ENCODE results near the gene MEAK7. TPM values are rescaled to one million over a fixed set of nuclear protein-coding genes. Genes with fewer than 3 reads are reported as not detected.

MEAK7 gene
- total RNA-seq, 1 donor from 2014 or later: 10.6 TPM

DNA sequence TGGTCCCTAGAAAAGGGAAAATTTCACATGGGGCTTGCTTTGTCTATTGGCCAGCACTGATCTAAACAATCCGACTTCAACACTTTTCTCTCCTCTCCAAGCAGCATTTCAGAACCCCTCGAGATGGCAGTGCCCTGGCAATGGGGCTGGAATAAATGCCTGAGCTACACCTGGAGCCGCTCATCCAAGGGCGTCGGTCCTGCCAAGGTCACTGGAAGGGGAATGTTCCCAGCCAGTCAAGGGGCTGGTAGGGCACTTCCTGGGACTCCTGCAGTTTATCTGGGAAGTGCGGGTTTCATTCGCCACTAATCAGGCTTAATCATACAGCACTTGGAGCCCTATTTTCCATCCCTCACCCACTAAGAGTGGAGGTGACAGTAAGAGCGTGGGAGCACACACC lies 17.1 kb downstream of the MEAK7 start:
- intact Hi-C loops (cut with micrococcal nuclease): no loop called here
- Mint-ChIP-seq H3K27me3 (ENCODE audit: insufficient read depth) (no peaks in the 10 kb centered on the region), H3K4me1 (ENCODE audit: low read depth) (no peaks in the 10 kb centered on the region), H3K27ac (no peak overlapping the region), H3K9me3 (no peaks in the 10 kb centered on the region), H3K4me3 (no peak overlapping the region), H3K36me3 (ENCODE audit: low read depth) (peaks cover 25% of the 10 kb centered on the region)
- no peak for DNase-seq (ENCODE audit: low spot score)

DNA sequence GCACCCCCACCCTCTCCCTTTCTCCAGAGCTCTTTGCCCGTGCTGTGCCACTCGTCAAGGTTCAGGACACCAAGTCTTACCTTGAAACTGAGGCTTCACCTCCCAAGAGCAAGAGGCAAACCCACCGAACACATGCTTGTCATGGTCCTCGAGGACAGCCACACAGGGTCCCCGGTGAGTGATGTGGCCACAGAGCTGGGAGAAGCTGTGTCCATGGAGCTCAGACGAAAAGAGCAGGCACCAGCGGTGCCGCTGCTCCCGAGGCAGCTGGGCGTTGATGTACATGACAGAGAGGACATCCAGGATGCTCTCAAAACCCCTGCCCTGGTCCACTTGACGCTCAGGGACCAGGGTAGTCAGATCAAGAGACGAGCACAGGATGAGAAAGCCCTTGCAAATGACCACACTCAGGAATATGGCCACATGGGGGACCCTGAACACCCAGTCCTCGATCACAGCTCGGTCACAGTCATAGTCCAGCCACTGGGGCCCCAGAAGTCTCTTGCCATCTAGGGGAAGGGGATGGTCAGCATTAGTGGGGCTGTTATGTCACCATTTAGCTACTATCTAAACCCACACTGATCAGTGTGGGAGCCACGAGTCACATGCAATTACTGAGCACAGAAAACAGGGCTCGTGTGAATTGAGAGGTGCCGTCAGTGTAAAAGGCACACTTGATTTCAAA lies 17.8 kb downstream of the MEAK7 start:
- DNase-seq (ENCODE audit: low spot score): no peak
- peaks cover 25% of the 10 kb centered on the region for H3K36me3 Mint-ChIP-seq (ENCODE audit: low read depth)
- no peaks in the 10 kb centered on the region for H3K27me3 Mint-ChIP-seq (ENCODE audit: insufficient read depth)
- intact Hi-C loops (cut with micrococcal nuclease): no loop called here
- H3K4me3 Mint-ChIP-seq: no peak overlapping the region
- no peaks in the 10 kb centered on the region for H3K4me1 Mint-ChIP-seq (ENCODE audit: low read depth)
- no peak overlapping the region for H3K27ac Mint-ChIP-seq
- no peaks in the 10 kb centered on the region for H3K9me3 Mint-ChIP-seq

DNA sequence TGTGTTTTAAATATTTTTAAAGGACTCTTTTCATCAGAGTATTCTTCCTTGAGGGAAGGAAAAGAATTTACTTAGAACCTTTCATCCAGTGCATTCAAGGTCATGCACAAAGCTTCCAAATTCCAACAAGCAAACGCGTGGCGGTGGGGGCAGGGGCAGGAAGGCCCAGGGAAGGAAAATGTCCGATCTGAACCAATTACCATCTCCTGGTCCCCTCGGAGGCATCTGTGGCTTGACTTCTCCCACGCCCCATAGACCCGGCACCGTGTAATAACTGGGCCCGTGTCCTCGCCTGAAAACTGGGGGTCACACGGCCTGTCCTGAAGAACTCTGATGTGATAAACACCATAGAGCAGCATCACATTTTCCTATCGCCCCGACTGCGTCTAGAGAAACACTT lies 18.3 kb downstream of the MEAK7 start:
- intact Hi-C loops (cut with micrococcal nuclease): no loop called here
- H3K27ac Mint-ChIP-seq: no peak overlapping the region
- no peak for DNase-seq (ENCODE audit: low spot score)
- no peak overlapping the region for H3K4me3 Mint-ChIP-seq
- H3K36me3 Mint-ChIP-seq (ENCODE audit: low read depth): peaks cover 25% of the 10 kb centered on the region
- H3K4me1 Mint-ChIP-seq (ENCODE audit: low read depth): no peaks in the 10 kb centered on the region
- no peaks in the 10 kb centered on the region for H3K9me3 Mint-ChIP-seq
- H3K27me3 Mint-ChIP-seq (ENCODE audit: insufficient read depth): no peaks in the 10 kb centered on the region

DNA sequence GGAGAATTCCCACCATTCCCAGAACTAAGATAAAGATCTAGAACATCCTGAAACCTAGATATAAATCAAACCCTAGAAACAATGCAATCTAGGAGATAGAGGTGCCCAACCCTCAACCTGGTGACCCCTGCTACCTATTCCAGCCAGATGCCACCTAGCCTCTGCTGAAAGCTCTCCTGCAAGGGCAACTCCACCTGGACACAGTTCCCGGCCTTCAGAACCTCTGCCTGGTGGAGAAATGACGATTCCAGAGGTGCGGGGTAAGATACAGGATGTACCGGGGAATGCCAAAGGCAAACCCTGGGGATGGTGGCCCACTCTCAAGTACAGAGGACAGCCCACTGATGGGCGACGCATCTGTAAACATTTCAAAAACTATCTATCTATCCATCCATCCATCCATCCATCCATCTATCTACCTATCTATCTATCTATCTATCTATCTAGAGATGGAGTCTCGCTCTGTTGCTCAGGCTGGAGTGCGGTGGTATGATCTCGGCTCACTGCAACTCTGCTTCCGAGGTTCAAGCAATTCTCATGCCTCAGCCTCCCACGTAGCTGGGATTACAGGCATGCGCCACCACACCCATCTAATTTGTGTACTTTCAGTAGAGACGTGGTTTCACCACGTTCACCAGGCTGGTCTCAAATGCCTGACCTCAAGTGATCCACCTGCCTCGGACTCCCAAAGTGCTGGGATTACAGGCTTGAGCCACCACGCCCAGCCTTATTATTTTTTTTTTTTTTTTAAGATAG lies 19.0 kb downstream of the MEAK7 start:
- intact Hi-C loops (cut with micrococcal nuclease): no loop called here
- Mint-ChIP-seq H3K27ac (no peak overlapping the region), H3K4me1 (ENCODE audit: low read depth) (no peaks in the 10 kb centered on the region), H3K36me3 (ENCODE audit: low read depth) (peaks cover 20% of the 10 kb centered on the region), H3K9me3 (no peaks in the 10 kb centered on the region), H3K4me3 (no peak overlapping the region), H3K27me3 (ENCODE audit: insufficient read depth) (no peaks in the 10 kb centered on the region)
- no peak for DNase-seq (ENCODE audit: low spot score)

DNA sequence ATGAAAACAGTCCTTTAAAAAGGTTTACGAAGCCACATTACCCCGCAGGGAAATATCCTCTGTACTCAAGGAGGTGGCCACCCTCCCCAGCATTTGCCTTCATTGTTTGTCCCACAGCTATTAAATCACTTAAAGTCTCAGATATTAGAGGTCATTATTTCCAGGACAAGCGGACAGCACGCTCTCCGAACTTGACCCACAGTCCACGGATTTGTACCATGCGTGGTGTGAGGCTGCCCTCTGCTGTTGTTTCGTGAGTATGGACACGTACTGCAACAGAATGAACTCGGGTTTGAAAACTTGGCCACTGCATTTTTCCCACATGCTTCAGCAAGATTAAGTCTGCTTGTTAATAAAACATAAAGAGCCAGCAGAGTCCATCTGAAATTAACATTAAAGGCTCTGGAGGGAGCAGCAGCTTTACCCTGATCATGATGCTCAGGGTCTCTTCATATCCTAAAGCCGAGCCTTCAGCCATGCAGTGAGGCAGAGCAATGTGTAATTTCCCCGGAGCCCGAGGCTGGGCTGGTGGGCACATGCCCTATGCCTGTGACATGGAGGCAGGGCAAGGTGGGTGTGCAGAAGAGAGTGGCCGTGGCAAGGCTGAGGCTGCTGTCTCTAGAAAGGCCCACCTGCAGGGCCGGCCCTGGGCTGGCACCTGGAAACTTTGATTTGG lies 19.7 kb downstream of the MEAK7 start:
- H3K4me1 Mint-ChIP-seq (ENCODE audit: low read depth): no peaks in the 10 kb centered on the region
- no peaks in the 10 kb centered on the region for H3K9me3 Mint-ChIP-seq
- intact Hi-C loops (cut with micrococcal nuclease): loop anchor here (1.0 kb wide), 1 partner anchor 207 kb away; no protein-coding TSS in a partner anchor
- peaks cover 16% of the 10 kb centered on the region for H3K36me3 Mint-ChIP-seq (ENCODE audit: low read depth)
- DNase-seq (ENCODE audit: low spot score): no peak
- H3K27ac Mint-ChIP-seq: no peak overlapping the region
- no peak overlapping the region for H3K4me3 Mint-ChIP-seq
- no peaks in the 10 kb centered on the region for H3K27me3 Mint-ChIP-seq (ENCODE audit: insufficient read depth)

DNA sequence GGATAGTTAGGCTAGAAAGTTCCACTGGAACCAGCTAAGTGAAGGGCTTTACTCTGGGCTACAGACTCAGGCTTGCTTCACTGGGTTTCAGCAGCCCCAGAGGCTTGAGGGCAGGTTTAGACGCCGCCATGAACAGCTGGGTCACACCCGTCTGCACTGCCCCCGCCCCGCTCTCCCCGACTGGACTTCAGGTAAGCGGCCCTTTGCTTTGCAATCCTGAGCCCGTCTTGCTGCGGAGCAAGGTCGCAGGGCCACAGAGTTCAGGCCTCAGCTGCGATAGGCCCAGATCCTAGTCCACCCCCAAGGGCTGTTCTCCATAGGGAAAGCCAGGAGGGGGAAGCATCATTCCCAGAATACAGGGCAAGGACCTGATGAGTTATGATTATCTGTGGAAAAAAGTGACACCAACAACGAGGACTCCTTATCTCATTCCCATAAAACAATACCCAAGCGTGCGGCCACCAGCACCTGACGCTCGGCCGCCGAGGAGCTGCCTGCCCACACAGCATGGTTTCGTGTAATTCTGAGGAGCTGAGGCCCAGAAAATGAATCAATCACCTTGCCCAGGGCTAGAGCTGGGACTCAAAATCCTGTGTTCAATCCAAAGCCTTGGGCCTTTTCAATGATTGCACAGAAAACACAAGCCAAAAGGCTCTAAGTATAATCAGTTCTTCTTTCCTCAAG lies 20.4 kb downstream of the MEAK7 start:
- no peak overlapping the region for H3K4me3 Mint-ChIP-seq
- no peak overlapping the region for H3K27ac Mint-ChIP-seq
- H3K4me1 Mint-ChIP-seq (ENCODE audit: low read depth): peaks cover 2% of the 10 kb centered on the region
- DNase-seq (ENCODE audit: low spot score): no peak
- no peaks in the 10 kb centered on the region for H3K9me3 Mint-ChIP-seq
- intact Hi-C loops (cut with micrococcal nuclease): loop anchor here (1.0 kb wide), 1 partner anchor 207 kb away; no protein-coding TSS in a partner anchor
- peaks cover 18% of the 10 kb centered on the region for H3K36me3 Mint-ChIP-seq (ENCODE audit: low read depth)
- H3K27me3 Mint-ChIP-seq (ENCODE audit: insufficient read depth): no peaks in the 10 kb centered on the region

DNA sequence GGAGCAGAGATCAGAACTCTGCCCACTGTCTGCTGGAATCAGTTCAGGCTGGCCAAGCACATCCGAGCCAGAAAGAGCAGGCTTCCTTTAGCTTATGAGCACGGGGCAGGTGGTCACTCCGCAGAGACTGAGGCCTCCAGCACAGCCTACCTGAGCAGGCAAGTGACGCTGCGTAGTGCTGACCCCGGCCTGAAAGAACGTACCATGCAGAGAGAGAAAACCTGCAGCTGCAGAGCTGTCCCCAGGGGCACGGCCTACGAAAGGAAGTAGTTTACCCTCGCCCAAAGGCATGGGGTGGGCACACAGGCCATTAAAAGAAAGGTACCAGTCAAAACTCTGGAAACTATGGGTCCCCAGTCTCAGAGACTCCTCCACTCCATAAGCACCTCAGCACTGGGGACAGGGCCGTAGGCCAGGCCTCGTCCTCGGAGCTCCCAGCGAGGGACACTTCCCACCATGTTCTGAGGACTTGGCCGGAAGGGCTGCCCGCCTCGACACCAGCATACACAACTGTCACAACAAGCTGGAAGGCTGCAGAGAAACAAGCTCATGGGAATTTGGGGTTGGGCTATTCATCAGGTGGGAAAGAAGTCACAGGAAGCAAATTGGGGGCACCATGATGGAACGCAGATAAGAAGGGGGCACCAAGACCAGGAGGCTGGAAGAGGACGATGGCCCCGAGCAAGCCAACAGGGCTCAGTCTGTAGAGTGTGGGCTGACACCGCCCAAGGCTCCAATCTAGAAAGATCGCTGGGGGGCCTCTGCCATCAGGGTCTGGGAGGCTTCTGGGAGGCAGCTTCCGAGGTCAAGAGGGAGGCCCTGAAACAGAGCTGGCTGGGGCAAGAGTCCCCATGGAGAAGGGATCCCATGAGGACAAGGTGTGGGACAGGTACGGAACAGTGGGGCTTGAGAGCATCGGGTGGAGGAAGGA lies 21.2 kb downstream of the MEAK7 start:
- H3K9me3 Mint-ChIP-seq: no peaks in the 10 kb centered on the region
- intact Hi-C loops (cut with micrococcal nuclease): no loop called here
- no peaks in the 10 kb centered on the region for H3K27me3 Mint-ChIP-seq (ENCODE audit: insufficient read depth)
- peaks cover 20% of the 10 kb centered on the region for H3K36me3 Mint-ChIP-seq (ENCODE audit: low read depth)
- no peak overlapping the region for H3K4me3 Mint-ChIP-seq
- no peak overlapping the region for H3K27ac Mint-ChIP-seq
- DNase-seq (ENCODE audit: low spot score): no peak
- H3K4me1 Mint-ChIP-seq (ENCODE audit: low read depth): peaks cover 10% of the 10 kb centered on the region

DNA sequence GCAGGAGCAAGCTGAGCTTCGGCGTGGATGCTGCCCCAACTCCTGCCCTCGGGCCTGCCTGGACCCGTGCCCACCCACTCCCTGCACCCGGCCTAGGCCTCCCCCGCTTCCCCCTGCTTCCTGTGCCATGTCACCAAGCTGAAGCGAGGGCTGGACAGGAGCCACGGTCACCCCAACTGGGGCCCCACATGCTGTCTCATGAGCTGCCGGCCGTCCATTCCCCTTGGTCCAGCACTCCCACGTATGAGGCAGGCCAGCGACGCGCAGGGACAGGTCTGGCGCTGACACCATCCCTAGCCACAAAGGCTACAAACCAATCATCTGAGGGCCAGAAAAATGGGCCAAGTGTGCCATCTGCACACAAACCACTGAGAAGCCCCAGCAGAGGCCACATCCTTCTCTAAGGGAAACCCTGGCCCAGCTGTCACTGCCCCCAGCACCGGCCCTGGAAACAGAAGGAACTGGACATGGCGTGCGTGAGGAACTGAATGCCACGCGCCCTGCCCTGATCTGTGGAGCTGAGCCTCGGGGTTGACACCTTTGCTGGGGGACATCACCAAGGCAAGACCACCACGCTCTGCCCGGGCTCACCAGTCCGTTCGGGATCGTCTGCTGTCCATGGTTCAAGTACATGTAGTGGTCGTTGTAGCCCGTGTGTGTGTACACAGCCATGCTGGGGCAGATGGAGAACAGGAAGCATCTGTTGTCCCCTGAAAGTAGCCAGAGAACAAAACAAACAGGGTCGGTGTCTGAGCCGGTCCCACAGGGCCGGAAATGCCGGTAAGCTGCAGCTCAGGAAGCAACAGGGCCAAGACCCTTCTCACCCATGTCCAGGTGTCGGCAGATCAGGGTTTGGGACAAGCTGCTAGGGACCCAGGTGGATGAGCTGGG lies 22.2 kb downstream of the MEAK7 start:
- no peak for DNase-seq (ENCODE audit: low spot score)
- intact Hi-C loops (cut with micrococcal nuclease): no loop called here
- no peaks in the 10 kb centered on the region for H3K9me3 Mint-ChIP-seq

DNA sequence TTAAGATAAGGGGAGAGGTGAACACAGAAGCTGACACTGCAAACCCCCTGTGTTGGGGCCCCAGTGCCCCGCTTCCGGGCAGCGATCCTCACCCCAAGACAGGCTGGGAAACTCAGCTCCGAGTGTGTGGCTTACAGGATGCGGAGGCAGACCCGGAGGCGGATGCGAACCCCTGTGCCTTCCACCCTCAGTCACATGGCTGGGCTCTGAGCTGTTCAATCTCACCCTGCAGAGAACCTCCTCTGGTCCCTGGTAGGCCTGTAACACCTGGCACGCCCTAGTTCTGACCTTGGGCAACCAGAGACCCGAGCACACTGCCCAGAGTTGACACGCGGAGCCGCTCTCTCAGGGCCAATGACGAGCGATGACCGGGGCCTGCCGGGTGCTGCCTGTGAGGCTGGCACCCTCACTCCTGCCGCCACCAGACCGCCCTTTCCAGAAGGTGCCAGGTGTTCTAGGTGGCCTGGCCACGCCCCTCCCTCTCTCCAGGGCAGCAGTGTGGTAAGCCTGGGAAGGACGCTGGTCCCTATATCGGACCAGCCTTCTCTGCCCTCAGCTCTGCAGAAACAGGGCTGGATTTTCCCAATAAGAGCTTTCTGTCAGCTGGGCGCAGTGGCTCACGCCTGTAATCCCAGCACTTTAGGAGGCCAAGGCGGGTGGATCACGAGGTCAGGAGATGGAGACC lies 23.3 kb downstream of the MEAK7 start:
- H3K27ac Mint-ChIP-seq: no peak overlapping the region
- DNase-seq (ENCODE audit: low spot score): no peak
- intact Hi-C loops (cut with micrococcal nuclease): no loop called here

More for the DNA sequence above, 22.2 kb downstream of the MEAK7 start:
- Mint-ChIP-seq H3K4me3 (no peak overlapping the region), H3K27ac (no peak overlapping the region), H3K36me3 (ENCODE audit: low read depth) (peaks cover 24% of the 10 kb centered on the region), H3K27me3 (ENCODE audit: insufficient read depth) (no peaks in the 10 kb centered on the region), H3K4me1 (ENCODE audit: low read depth) (peaks cover 12% of the 10 kb centered on the region)

DNA sequence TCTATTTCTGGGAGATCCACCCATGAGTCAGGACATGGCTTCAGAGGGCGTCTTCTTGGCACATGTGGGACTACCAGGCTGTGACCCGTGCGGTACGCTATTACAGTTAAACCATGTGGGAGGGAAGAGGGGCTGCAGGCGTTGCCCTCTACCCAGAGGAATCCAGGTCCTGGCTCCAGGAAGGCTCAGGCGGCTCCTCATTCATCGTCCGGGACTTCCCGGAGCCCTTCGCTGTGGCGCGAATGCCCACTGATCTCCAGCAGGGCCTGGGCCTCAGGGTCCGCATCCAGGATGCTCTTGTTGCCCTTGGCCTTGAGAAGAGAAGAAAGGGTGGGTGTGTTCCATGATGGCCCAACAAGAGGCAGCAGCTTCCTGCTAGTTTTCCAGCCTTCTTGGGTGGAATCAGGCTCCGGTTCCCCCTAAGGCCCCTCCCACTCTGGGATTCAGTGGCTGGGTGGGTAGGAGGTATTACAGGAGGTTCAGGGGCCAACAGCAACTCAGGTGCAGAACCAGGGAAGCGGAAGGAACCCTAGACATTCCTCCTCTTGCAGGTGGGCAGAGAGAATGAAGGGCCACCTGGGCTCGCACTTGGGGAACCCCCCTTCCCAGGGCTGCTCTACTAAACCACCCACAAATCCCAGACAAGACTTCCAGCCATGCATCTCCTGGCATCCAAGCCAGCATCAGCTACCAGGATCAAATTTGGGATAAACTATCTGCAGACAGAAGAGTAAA lies 24.6 kb downstream of the MEAK7 start:
- Mint-ChIP-seq H3K9me3 (no peaks in the 10 kb centered on the region), H3K27me3 (ENCODE audit: insufficient read depth) (no peaks in the 10 kb centered on the region), H3K4me3 (no peak overlapping the region), H3K36me3 (ENCODE audit: low read depth) (peaks cover 18% of the 10 kb centered on the region), H3K27ac (no peak overlapping the region), H3K4me1 (ENCODE audit: low read depth) (peaks cover 24% of the 10 kb centered on the region)
- intact Hi-C loops (cut with micrococcal nuclease): no loop called here
- DNase-seq (ENCODE audit: low spot score): no peak

More for the DNA sequence above, 23.3 kb downstream of the MEAK7 start:
- Mint-ChIP-seq H3K4me3 (no peak overlapping the region), H3K36me3 (ENCODE audit: low read depth) (peaks cover 23% of the 10 kb centered on the region), H3K27me3 (ENCODE audit: insufficient read depth) (no peaks in the 10 kb centered on the region), H3K9me3 (no peaks in the 10 kb centered on the region), H3K4me1 (ENCODE audit: low read depth) (peaks cover 12% of the 10 kb centered on the region)
